RPMI8226 (cell line): ENCODE results near the gene PRRC1.
"Not testable (repeated sequence)": the region's sequence is repeated elsewhere in the genome, so short reads cannot be mapped to it uniquely, and the experiment has no call there.

ENCODE experiments used
- DNase-seq: peaks from one replicate; pipeline ENCODE4 v3.0.0-alpha.2; 2015

The PRRC1 gene

GRCh38 chr5:127517480-127518318 lies at the start of gene PRRC1:
PRRC1 (plus strand) TSS chr5:127517640; CDS start chr5:127523480, 5,840 bp downstream.
- DNase-seq = peak; percentile 89

- DNase-seq = no peak
These were observed 46.2 kb upstream of the PRRC1 start for GRCh38 chr5:127471211-127471610.

GRCh38 chr5:127472700-127473099 lies 44.7 kb upstream of the PRRC1 start:
- no peak for DNase-seq

- DNase-seq = no peak
These were observed 31.0 kb upstream of the PRRC1 start for GRCh38 chr5:127486471-127486870.

GRCh38 chr5:127492854-127493738 lies 24.3 kb upstream of the PRRC1 start:
- DNase-seq = peak; percentile 37

- DNase-seq = no peak
These were observed 18.9 kb upstream of the PRRC1 start for GRCh38 chr5:127498548-127498947.

- no peak for DNase-seq
These were observed 11.5 kb upstream of the PRRC1 start for GRCh38 chr5:127505905-127506304.

- DNase-seq = no peak
These were observed 10.8 kb upstream of the PRRC1 start for GRCh38 chr5:127506616-127507015.

GRCh38 chr5:127508644-127509373 lies 8.6 kb upstream of the PRRC1 start:
- DNase-seq = peak; percentile 21

- no peak for DNase-seq
These were observed 4.0 kb upstream of the PRRC1 start for GRCh38 chr5:127513408-127513970.

- DNase-seq = no peak
These were observed 2.6 kb upstream of the PRRC1 start for GRCh38 chr5:127514816-127515215.

GRCh38 chr5:127515693-127516440 lies 1.6 kb upstream of the PRRC1 start:
- DNase-seq = no peak

GRCh38 chr5:127517110-127517479 lies 345 bp upstream of the PRRC1 start:
- no peak for DNase-seq

- no peak for DNase-seq
These were observed 830 bp downstream of the PRRC1 start for GRCh38 chr5:127518319-127518621.

- no peak for DNase-seq
These were observed 2.1 kb downstream of the PRRC1 start for GRCh38 chr5:127519527-127519926.

- DNase-seq = no peak
These were observed 3.8 kb downstream of the PRRC1 start for GRCh38 chr5:127521138-127521770.

GRCh38 chr5:127525181-127525580 lies 7.7 kb downstream of the PRRC1 start:
- no peak for DNase-seq

- DNase-seq = no peak
These were observed 12.7 kb downstream of the PRRC1 start for GRCh38 chr5:127529904-127530682.

- no peak for DNase-seq
These were observed 19.2 kb downstream of the PRRC1 start for GRCh38 chr5:127536687-127537086.

GRCh38 chr5:127540553-127540952 lies 23.1 kb downstream of the PRRC1 start:
- not testable (repeated sequence) for DNase-seq

- DNase-seq = not testable (repeated sequence)
These were observed 27.8 kb downstream of the PRRC1 start for GRCh38 chr5:127545249-127545648.
